Neuronal stem cell (in vitro differentiated cells): ENCODE measurements around the gene TOP1.

Experiments
- DNase-seq: peaks from one replicate; pipeline ENCODE4 v3.0.0-alpha.2; 2013; ENCODE audit warnings: low spot score
- H2AFZ ChIP-seq: one replicate; pipeline ENCODE4 v1.6.1; 2013; ENCODE audit warnings: mild to moderate bottlenecking, low read length, inconsistent platforms
- H2AK5ac ChIP-seq: 2 replicates; pipeline ENCODE4 v1.6.1; 2013; ENCODE audit warnings: low read depth, mild to moderate bottlenecking, inconsistent platforms, low read length, moderate library complexity, mixed read lengths
- H2BK120ac ChIP-seq: 2 replicates; pipeline ENCODE4 v1.6.1; 2013; ENCODE audit warnings: low read depth, mild to moderate bottlenecking, inconsistent platforms, low read length, moderate library complexity, mixed read lengths
- H2BK12ac ChIP-seq: one replicate; pipeline ENCODE4 v1.6.1; 2013; ENCODE audit warnings: low read length, inconsistent platforms
- H2BK15ac ChIP-seq: 2 replicates; pipeline ENCODE4 v1.6.1; 2013; ENCODE audit warnings: mild to moderate bottlenecking, low read length, inconsistent platforms, mixed read lengths
- H2BK5ac ChIP-seq: one replicate; pipeline ENCODE4 v1.6.1; 2013; ENCODE audit warnings: inconsistent platforms, mild to moderate bottlenecking, low read length, moderate library complexity
- H3K14ac ChIP-seq: one replicate; pipeline ENCODE4 v1.6.1; 2013; ENCODE audit warnings: low read length, inconsistent platforms
- H3K18ac ChIP-seq: 2 replicates; pipeline ENCODE4 v1.6.1; 2013; ENCODE audit warnings: low read length, inconsistent platforms
- H3K23ac ChIP-seq: 2 replicates; pipeline ENCODE4 v1.6.1; 2013; ENCODE audit warnings: low read depth, mild to moderate bottlenecking, mixed read lengths, low read length, inconsistent platforms; ENCODE audit not compliant: poor library complexity
- H3K27ac ChIP-seq: replicated peaks from 3 replicates; pipeline ENCODE4 v1.5.1; 2013; ENCODE audit warnings: low read length, inconsistent platforms
- H3K27me3 ChIP-seq, 3 experiments: 2 replicates each; pipeline ENCODE4 v1.6.1; 2013; ENCODE audit warnings: low read length in 3 of 3, mild to moderate bottlenecking in 2 of 3, inconsistent platforms in 1 of 3, low read depth in 1 of 3, mixed read lengths in 1 of 3, moderate library complexity in 1 of 3; ENCODE audit not compliant: control insufficient read depth in 3 of 3, insufficient read depth in 3 of 3
- H3K36me3 ChIP-seq, 2 donors: replicated peaks in 1 of 2; 2 replicates each; pipeline ENCODE4 v1.6.1; 2013; ENCODE audit warnings: low read length in 2 of 2; ENCODE audit not compliant: control insufficient read depth in 2 of 2, insufficient read depth in 2 of 2
- H3K4ac ChIP-seq: 2 replicates; pipeline ENCODE4 v1.6.1; 2013; ENCODE audit warnings: inconsistent platforms, mild to moderate bottlenecking, low read length, moderate library complexity
- H3K4me1 ChIP-seq, 2 donors: 1 replicate in 1 of 2; 2 replicates in 1 of 2; pipeline ENCODE4 v1.6.1; 2013; ENCODE audit warnings: low read length in 2 of 2, low read depth in 1 of 2; ENCODE audit not compliant: control insufficient read depth in 2 of 2, insufficient read depth in 1 of 2
- H3K4me2 ChIP-seq: one replicate; pipeline ENCODE4 v1.6.1; 2013; ENCODE audit warnings: mild to moderate bottlenecking, low read length, inconsistent platforms; ENCODE audit not compliant: insufficient read depth, poor library complexity, severe bottlenecking
- H3K4me3 ChIP-seq, 2 donors: 2 replicates each; pipeline ENCODE4 v1.5.1; 2013; ENCODE audit warnings: low read length in 2 of 2, mild to moderate bottlenecking in 2 of 2, inconsistent platforms in 1 of 2, moderate library complexity in 1 of 2
- H3K79me1 ChIP-seq: one replicate; pipeline ENCODE4 v1.6.1; 2013; ENCODE audit warnings: low read depth, mild to moderate bottlenecking, inconsistent platforms, low read length, moderate library complexity
- H3K9ac ChIP-seq: one replicate; pipeline ENCODE4 v1.6.1; 2013; ENCODE audit warnings: mild to moderate bottlenecking, low read depth, low read length, inconsistent platforms; ENCODE audit not compliant: poor library complexity
- H3K9me3 ChIP-seq, 2 donors: replicated peaks in 1 of 2; 2 replicates each; pipeline versions ENCODE3 to v1.6.1; 2013; ENCODE audit warnings: low read length in 2 of 2, mild to moderate bottlenecking in 2 of 2, inconsistent platforms in 1 of 2, low read depth in 1 of 2, mixed read lengths in 1 of 2, moderate library complexity in 1 of 2; ENCODE audit not compliant: control insufficient read depth in 2 of 2, insufficient read depth in 1 of 2
- H4K8ac ChIP-seq: one replicate; pipeline ENCODE4 v1.6.1; 2013; ENCODE audit warnings: low read depth, mild to moderate bottlenecking, inconsistent platforms, low read length, moderate library complexity
- H4K91ac ChIP-seq: one replicate; pipeline ENCODE4 v1.6.1; 2013; ENCODE audit warnings: low read length, low read depth, mild to moderate bottlenecking, inconsistent platforms; ENCODE audit not compliant: poor library complexity
- WGBS, 2 donors: extraction: QIAGEN DNeasy Blood & Tissue Kit; methylation state at CpG; one replicate each; pipeline ENCODE4 v1.1.7; 2013; ENCODE audit warnings: missing lambda C conversion rate in 2 of 2, mixed read lengths in 1 of 2; ENCODE audit not compliant: insufficient read length in 2 of 2, insufficient replicate concordance in 1 of 2; ENCODE audit errors: extremely low coverage in 2 of 2; 5-methylcytosine and 5-hydroxymethylcytosine counted together

TOP1 gene

DNA sequence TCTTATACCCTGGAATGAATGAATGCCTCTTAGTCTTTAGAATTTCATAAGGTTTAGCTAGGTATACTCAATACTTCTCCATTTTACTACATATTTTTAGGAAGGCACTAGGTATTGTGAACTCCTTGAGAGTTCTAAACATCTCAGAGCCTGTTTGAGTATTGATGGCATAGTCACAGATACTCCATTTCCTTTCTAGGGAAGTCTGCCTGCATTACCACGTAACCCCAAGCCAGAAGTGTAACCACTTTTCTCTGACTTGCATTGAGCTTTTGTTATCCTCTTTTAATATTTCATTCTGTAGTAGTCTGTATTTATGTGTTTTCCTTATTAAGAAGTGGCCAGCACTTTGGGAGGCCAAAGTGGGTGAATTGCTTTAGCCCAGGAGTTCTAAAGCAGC is 12.2 kb downstream of the TOP1 start:
- H3K79me1 ChIP-seq: peaks cover 3% of the 10 kb centered on the region
- no peak overlapping the region for H3K14ac ChIP-seq
- no peak overlapping the region for H3K18ac ChIP-seq
- no peak overlapping the region for H2AK5ac ChIP-seq
- H2BK120ac ChIP-seq: no peak overlapping the region
- H3K4me2 ChIP-seq: no peak overlapping the region
- no peak overlapping the region for H3K27ac ChIP-seq
- H3K4me1 ChIP-seq: peaks cover 3 to 6% of the 10 kb centered on the region in 2 donors
- H3K4me3 ChIP-seq: no peak overlapping the region
- no peak overlapping the region for H2BK15ac ChIP-seq
- peaks cover 0 to 13% of the 10 kb centered on the region in 2 donors for H3K9me3 ChIP-seq
- no CpG with 5 or more reads among the region's 1 CpG for WGBS, 2 donors
- H4K8ac ChIP-seq: no peak overlapping the region
- H3K36me3 ChIP-seq: peaks cover 0 to 65% of the 10 kb centered on the region in 2 donors
- no peak overlapping the region for H2BK5ac ChIP-seq
- H3K9ac ChIP-seq: no peak overlapping the region
- no peak overlapping the region for H2AFZ ChIP-seq
- H3K4ac ChIP-seq: no peak overlapping the region
- DNase-seq: no peak
- H2BK12ac ChIP-seq: no peak overlapping the region
- no peak overlapping the region for H4K91ac ChIP-seq
- no peaks in the 10 kb centered on the region for H3K27me3 ChIP-seq
- no peak overlapping the region for H3K23ac ChIP-seq

DNA sequence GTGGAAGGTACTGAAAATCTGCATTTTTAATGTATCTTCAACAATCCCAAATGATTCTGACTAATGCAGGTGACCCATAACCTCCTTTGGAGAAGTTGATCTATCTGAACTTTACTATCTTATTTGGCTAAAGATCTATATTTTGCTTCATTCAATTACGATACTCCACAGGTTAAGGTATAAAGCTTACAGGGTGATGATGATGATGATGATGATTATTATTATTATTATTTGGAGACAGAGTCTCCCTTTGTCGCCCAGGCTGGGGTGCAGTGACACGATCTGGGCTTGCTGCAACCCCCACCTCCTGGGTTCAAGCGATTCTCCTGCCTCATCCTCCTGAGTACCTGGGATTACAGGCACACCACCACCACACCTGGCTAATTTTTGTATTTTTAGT is 13.1 kb downstream of the TOP1 start:
- no peak overlapping the region for H4K91ac ChIP-seq
- peaks cover 0 to 57% of the 10 kb centered on the region in 2 donors for H3K36me3 ChIP-seq
- H2BK120ac ChIP-seq: no peak overlapping the region
- no peak for DNase-seq
- H2AFZ ChIP-seq: no peak overlapping the region
- H3K18ac ChIP-seq: no peak overlapping the region
- peaks cover 3% of the 10 kb centered on the region for H3K79me1 ChIP-seq
- no peak overlapping the region for H3K9ac ChIP-seq
- H3K27ac ChIP-seq: no peak overlapping the region
- H3K4me2 ChIP-seq: no peak overlapping the region
- H2BK15ac ChIP-seq: no peak overlapping the region
- no peak overlapping the region for H3K23ac ChIP-seq
- H3K4me1 ChIP-seq: peaks cover 3 to 8% of the 10 kb centered on the region in 2 donors
- H3K4me3 ChIP-seq: no peak overlapping the region
- H2AK5ac ChIP-seq: no peak overlapping the region
- H3K9me3 ChIP-seq: peaks cover 0 to 6% of the 10 kb centered on the region in 2 donors
- no CpG with 5 or more reads among the region's 4 CpGs for WGBS, 2 donors
- H3K14ac ChIP-seq: no peak overlapping the region
- no peak overlapping the region for H2BK5ac ChIP-seq
- no peak overlapping the region for H3K4ac ChIP-seq
- H2BK12ac ChIP-seq: no peak overlapping the region
- no peak overlapping the region for H4K8ac ChIP-seq
- no peaks in the 10 kb centered on the region for H3K27me3 ChIP-seq

DNA sequence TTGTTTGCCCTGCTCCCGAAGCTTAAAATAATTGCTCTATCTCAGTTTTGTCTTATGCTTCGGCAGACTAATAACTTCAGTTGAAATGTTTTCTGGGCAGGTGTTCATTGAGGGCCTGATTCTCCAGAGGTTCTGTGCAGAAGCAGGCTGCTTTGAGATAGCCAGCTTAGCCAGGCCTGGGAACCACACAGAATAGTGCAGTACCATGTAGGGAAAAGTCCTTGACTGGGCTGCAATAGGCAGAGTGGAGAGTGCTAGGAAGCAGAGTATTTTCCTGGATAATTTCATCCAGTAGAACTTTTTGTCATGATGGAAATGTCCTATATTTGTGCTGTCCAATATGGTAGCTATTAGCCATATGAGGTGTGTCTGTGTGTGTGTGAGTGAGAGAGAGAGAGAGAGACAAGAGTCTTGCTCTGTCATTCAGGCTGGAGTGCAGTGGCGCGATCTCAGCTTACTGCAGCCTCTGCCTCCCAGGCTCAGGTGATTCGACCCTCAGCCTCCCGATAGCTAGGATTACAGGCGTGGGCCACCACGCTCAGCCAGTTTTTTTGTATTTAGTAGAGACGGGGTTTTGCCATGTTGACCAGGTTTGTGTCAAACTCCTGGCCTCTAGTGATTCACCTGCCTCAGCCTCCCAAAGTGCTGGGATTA is 15.9 kb downstream of the TOP1 start:
- Histone ChIP-seq H3K4me3 (no peak overlapping the region), H2AK5ac (no peak overlapping the region), H2BK5ac (no peak overlapping the region), H4K8ac (no peak overlapping the region), H3K27ac (no peak overlapping the region), H3K14ac (no peak overlapping the region), H3K36me3 (peaks cover 0 to 35% of the 10 kb centered on the region in 2 donors), H2AFZ (no peak overlapping the region), H3K9me3 (no peaks in the 10 kb centered on the region), H3K4ac (no peak overlapping the region), H2BK120ac (no peak overlapping the region), H3K4me2 (no peak overlapping the region), H2BK12ac (no peak overlapping the region), H3K27me3 (no peaks in the 10 kb centered on the region), H4K91ac (no peak overlapping the region), H3K23ac (no peak overlapping the region), H3K9ac (no peak overlapping the region), H2BK15ac (no peak overlapping the region), H3K4me1 (peaks cover 15 to 20% of the 10 kb centered on the region in 2 donors), H3K79me1 (peaks cover 3% of the 10 kb centered on the region), H3K18ac (no peak overlapping the region)
- DNase-seq: no peak
- WGBS, 2 donors: no CpG with 5 or more reads among the region's 9 CpGs

DNA sequence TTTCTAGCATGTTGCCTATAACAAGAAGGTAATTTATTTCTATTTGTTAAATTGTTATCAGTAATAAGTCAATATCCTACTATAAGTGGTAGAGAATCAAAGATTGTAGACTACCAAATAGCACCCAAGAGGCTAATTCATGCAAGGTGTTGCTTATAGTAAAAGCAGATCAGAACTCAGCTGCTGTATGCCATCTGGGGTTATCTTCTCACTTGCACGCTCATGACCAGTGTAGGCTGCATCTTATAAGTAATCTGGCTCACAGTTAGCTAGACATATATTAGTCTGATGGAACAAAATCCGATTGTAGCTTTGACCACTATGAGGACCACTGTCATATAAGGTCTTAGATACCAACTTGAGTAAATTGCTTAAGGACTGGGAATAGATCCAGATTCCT is 17.0 kb downstream of the TOP1 start:
- Histone ChIP-seq H2BK15ac (no peak overlapping the region), H3K9ac (no peak overlapping the region), H3K27me3 (no peaks in the 10 kb centered on the region), H3K36me3 (peaks cover 0 to 35% of the 10 kb centered on the region in 2 donors), H3K23ac (no peak overlapping the region), H2BK5ac (no peak overlapping the region), H3K4ac (no peak overlapping the region), H3K4me1 (peaks cover 16 to 21% of the 10 kb centered on the region in 2 donors), H3K4me2 (no peak overlapping the region), H3K9me3 (no peaks in the 10 kb centered on the region), H2AFZ (no peak overlapping the region), H2AK5ac (no peak overlapping the region), H3K14ac (no peak overlapping the region), H4K8ac (no peak overlapping the region), H3K27ac (no peak overlapping the region), H3K18ac (no peak overlapping the region), H3K79me1 (peaks cover 3% of the 10 kb centered on the region), H2BK120ac (no peak overlapping the region), H2BK12ac (no peak overlapping the region), H4K91ac (no peak overlapping the region), H3K4me3 (no peak overlapping the region)
- DNase-seq: no peak
- no CpG with 5 or more reads among the region's 2 CpGs for WGBS, 2 donors
